ENCODE measurements around the gene MEIKIN.

- TF ChIP-seq, protein P1, sequence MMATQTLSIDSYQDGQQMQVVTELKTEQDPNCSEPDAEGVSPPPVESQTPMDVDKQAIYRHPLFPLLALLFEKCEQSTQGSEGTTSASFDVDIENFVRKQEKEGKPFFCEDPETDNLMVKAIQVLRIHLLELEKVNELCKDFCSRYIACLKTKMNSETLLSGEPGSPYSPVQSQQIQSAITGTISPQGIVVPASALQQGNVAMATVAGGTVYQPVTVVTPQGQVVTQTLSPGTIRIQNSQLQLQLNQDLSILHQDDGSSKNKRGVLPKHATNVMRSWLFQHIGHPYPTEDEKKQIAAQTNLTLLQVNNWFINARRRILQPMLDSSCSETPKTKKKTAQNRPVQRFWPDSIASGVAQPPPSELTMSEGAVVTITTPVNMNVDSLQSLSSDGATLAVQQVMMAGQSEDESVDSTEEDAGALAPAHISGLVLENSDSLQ (IDR thresholded peaks at IDR 0.05): no peak
- TF ChIP-seq ELF4 (IDR thresholded peaks at IDR 0.05) (no peak), HDGF (IDR thresholded peaks at IDR 0.05; ENCODE audit: borderline replicate concordance) (no peak), SP1 (IDR thresholded peaks at IDR 0.05) (no peak)
Observed at GRCh38 chr5:131786036-131786435, 159.4 kb downstream of the MEIKIN start.

Data from HEK293T (cell line).